GM21825 (cell line): ENCODE results near the gene MET.

Experiments used
- ATAC-seq: cut with Tn5 transposase; IDR thresholded peaks from one replicate; pipeline ENCODE4 v1.9.1; 2021; ENCODE audit warnings: mild to moderate bottlenecking, moderate library complexity; ENCODE audit not compliant: unreplicated experiment

Gene MET

DNA sequence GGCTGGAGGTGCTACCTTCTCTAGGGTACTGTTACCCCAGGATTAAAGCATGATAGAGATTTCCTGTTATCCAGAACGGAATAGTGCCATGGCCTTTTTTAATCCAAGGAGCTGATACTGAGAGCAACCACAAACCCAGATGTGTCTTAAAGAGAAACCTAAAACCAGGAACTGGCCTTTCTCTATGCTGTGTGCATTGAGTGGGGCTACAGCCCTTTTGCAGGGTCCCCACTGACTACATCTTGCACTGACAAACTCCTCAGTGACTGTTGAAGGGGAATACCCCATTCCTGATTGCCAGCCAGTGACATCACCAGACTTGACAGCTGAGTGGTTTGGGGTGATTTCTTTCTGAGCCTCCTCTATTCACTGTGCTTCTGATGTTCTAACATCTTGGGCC, 108.5 kb downstream of the MET start:
- ATAC-seq = peak; percentile 47

GRCh38 chr7:116780966-116781365, 109.0 kb downstream of the MET start:
- no peak for ATAC-seq

- ATAC-seq = no peak
These were observed 109.6 kb downstream of the MET start for GRCh38 chr7:116781584-116781983.

DNA sequence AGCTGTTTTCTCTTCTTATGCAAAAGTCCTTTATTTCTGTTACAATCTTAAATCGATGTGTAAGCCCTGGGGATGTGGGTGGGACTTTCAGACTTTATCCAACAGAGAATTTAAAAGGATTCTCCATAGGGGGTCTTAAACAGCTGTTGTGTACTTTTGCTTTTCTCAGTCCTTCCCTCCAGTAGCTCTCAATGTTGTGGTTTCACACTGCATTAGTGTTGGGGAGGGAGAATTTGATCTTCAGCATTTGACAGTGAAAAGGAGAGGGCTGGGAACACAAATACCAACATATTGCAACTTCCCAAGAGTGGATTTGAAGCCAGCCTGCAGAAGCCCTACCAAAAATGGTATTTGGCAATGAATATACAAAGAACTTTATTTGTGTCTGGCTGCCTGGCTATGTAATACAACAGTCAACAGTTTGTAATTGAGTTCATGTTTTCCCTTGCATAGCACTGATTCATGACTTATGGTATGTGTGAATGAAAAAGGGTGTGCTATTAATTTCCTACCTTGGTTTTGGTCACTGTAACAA, 110.2 kb downstream of the MET start:
- ATAC-seq = no peak

- no peak for ATAC-seq
These were observed 111.8 kb downstream of the MET start for GRCh38 chr7:116783666-116784318.

DNA sequence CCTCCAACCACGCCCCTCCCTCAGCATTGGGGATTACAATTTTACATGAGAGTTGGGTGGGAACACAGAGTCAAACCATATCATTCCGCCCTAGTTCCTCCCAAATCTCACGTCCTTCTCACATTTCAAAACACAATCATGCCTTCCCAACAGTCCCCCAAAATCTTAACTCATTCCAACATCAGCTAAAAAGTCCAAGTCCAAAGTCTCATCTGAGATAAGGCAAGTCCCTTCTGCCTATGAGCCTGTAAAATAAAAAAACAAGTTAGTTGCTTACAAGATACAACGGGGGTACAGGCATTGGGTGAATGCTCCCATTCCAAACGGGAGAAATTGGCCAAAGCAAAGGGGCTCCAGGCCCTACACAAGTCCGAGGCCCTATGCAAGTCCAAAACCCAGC, 112.7 kb downstream of the MET start:
- no peak for ATAC-seq

GRCh38 chr7:116785843-116786242, 113.8 kb downstream of the MET start:
- ATAC-seq = no peak

DNA sequence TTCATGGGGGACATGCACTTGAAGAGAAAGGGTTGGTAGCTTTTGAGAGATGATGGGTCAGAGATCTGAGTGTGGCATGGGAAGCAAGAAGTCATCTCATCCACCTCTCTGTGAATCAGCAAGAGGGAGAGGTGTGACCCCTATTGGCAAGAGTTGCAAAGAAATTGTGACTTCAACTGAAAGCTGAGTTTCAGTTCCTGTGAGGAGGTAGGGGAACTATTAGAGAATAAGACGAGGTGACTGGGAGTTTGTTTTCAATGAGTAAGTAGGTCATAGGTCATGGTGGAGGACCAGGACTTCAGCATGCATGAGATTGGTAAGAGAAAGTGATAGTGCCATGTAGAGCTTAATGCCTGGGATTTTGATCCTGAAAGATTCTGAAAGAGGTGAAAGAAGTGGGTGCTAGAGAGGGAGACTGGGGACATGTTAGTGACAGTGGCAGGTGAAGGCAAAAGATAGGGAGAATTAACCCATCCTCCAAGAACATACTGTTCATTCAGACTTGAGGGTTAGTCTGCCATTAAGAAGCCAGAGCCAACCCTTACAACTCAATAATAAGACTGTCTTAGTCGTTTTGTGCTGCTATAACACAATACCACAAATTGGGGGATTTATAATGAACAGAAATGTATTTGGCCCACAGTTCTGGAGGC, 114.9 kb downstream of the MET start:
- ATAC-seq = peak; percentile 99

DNA sequence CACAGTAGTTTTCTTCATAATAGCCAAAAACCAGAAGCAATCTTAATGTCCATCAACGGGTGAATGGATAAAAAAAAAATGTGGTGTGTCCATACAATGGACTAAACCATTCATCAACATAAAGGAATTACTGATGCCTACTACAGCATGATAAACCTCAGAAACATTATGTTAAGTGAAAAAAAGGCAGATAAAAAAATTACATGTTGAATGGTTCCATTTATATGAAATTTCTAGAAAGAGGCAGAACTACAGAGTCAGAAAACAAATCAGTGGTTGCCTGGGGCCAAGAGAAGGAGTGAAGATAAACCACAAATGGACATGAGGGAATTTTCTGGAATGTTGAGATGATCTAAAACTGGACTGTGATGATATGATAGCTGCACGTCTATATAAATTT, 115.9 kb downstream of the MET start:
- no peak for ATAC-seq

- ATAC-seq = no peak
These were observed 116.7 kb downstream of the MET start for GRCh38 chr7:116788572-116789197.

GRCh38 chr7:116790025-116790424, 118.0 kb downstream of the MET start:
- ATAC-seq = no peak

- no peak for ATAC-seq
These were observed 120.8 kb downstream of the MET start for GRCh38 chr7:116792813-116793212.

- no peak for ATAC-seq
These were observed 121.9 kb downstream of the MET start for GRCh38 chr7:116793795-116794340.

DNA sequence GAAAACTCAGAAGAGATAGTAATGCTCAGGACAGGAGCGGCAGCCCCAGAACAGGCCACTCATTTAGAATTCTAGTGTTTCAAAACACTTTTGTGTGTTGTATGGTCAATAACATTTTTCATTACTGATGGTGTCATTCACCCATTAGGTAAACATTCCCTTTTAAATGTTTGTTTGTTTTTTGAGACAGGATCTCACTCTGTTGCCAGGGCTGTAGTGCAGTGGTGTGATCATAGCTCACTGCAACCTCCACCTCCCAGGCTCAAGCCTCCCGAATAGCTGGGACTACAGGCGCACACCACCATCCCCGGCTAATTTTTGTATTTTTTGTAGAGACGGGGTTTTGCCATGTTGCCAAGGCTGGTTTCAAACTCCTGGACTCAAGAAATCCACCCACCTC, 124.5 kb downstream of the MET start:
- ATAC-seq = no peak

DNA sequence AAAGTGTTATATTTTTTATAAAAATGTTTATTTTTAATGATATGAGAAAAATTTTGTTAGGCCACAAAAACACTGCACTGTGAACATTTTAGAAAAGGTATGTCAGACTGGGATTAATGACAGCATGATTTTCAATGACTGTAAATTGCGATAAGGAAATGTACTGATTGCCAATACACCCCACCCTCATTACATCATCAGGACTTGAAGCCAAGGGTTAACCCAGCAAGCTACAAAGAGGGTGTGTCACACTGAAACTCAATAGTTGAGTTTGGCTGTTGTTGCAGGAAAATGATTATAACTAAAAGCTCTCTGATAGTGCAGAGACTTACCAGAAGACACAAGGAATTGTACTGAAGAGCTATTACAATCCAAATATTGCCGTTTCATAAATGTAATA, 125.6 kb downstream of the MET start:
- ATAC-seq = no peak

GRCh38 chr7:116798232-116798631, 126.2 kb downstream of the MET start:
- no peak for ATAC-seq

- no peak for ATAC-seq
These were observed 127.9 kb downstream of the MET start for GRCh38 chr7:116799916-116800315.

DNA sequence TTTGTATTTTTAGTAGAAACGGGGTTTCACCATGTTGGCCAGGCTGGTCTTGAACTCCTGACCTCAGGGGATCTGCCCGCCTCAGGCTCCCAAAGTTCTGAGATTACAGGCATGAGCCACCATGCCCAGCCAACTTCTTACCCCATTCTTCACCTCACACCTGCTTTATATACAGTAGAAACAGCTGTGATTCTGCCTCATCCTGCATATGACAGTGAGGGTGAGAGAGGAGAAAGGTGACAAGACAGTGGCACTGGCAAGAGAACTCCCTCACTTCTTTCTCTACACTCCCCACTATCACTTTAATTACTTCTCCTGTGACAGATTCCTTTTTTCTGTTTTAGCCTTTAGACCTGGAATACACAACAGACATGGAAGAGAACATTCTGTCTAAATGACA, 128.6 kb downstream of the MET start:
- ATAC-seq = no peak

DNA sequence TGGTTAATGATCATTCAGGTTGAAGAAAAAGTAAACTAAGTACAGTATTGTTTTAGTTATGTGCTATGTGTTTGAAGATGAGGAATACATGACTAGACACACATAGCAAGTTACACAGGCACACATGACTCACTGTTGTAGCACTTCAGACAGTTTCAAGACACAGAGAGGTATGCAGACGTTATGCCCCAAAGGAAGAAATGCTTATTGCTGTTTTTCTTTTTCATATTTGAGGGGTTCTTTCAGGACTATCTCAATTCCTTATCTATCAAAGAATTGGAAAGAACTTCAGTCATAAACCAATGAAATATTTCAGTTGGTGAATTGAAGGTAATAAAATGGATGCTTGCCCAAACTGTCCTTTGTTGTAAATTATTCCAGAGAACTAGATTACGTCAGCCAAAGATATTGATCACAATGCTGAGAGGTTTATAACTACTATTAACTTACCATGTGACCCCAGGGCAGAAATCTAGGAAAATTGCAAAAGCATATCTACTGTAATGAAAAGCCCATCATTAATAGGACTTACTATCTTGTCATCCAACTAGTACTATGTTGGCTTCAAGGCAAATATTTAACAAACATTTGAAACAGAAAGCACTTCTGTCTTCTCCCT, 129.2 kb downstream of the MET start:
- ATAC-seq = no peak

- ATAC-seq = no peak
These were observed 130.2 kb downstream of the MET start for GRCh38 chr7:116802144-116802745.

GRCh38 chr7:116802746-116803152, 130.8 kb downstream of the MET start:
- peak; percentile 72 for ATAC-seq
